Mammary epithelial cell (primary cell): ENCODE results near the gene PLA2G5.

Source experiments
- EZH2 ChIP-seq: IDR thresholded peaks from 2 replicates; pipeline ENCODE4 v1.6.1; 2012; ENCODE audit warnings: low read length, inconsistent platforms, borderline replicate concordance
- TF ChIP-seq, protein P1 (sequence below), 2 donors: IDR thresholded peaks in 1 of 2; conservative IDR thresholded peaks in 1 of 2; 2 replicates each; pipeline ENCODE4 v1.5.1; 2011 to 2012; ENCODE audit warnings: inconsistent platforms in 2 of 2, low read length in 2 of 2, mild to moderate bottlenecking in 2 of 2, control low read depth in 1 of 2, low read depth in 1 of 2; ENCODE audit not compliant: insufficient read depth in 1 of 2; ENCODE audit errors: extremely low read depth in 1 of 2

DNA sequence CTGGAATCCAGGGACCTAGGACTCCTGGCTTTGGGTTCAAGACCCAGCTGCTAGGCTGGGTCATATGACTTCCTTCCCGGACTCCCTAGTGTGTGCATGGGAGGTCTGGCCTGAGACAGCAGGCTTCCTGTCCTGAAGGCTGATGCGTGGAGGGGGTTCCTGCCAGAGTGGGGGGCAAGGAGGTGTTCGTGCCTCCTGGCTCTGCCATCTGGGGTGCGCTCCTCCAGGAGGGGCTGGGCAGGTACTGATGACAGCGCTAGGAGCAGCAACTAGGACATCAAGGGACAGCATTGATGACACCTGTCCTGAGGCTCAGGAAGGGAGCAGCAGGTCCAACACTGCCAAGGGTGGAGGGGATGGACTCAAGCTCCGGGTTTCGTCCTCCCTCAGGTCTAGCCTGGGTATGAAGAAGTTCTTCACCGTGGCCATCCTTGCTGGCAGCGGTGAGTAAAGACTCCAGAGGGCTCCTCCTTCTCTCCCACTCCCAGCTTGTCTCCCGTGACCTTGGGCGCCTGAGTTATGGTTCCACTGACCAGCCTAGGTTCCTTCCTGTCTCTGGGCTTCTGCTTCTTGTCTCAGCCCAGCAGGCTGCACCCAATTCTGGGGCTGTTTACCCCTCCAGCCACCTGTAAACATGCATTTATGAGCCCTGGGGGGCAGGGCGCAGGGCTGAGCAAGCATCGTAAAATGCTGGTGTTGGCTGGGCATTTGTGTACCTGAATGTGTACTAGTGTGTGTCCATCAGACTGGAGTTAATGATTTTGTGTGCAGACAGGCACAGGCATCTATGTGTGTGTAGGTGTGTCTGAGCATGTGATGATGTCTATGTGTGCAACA is 70.0 kb downstream of the PLA2G5 start:
- TF ChIP-seq, protein P1, sequence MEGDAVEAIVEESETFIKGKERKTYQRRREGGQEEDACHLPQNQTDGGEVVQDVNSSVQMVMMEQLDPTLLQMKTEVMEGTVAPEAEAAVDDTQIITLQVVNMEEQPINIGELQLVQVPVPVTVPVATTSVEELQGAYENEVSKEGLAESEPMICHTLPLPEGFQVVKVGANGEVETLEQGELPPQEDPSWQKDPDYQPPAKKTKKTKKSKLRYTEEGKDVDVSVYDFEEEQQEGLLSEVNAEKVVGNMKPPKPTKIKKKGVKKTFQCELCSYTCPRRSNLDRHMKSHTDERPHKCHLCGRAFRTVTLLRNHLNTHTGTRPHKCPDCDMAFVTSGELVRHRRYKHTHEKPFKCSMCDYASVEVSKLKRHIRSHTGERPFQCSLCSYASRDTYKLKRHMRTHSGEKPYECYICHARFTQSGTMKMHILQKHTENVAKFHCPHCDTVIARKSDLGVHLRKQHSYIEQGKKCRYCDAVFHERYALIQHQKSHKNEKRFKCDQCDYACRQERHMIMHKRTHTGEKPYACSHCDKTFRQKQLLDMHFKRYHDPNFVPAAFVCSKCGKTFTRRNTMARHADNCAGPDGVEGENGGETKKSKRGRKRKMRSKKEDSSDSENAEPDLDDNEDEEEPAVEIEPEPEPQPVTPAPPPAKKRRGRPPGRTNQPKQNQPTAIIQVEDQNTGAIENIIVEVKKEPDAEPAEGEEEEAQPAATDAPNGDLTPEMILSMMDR (conservative IDR thresholded peaks at IDR 0.05 in 1 of 2, IDR thresholded peaks at IDR 0.05 in 1 of 2; ENCODE audit: extremely low read depth in 1 of 2, insufficient read depth in 1 of 2, low read depth in 1 of 2, low read length in 2 of 2) = no peak
- TF ChIP-seq EZH2 = no peak
